ENCODE results near the gene CBX8.

DNA sequence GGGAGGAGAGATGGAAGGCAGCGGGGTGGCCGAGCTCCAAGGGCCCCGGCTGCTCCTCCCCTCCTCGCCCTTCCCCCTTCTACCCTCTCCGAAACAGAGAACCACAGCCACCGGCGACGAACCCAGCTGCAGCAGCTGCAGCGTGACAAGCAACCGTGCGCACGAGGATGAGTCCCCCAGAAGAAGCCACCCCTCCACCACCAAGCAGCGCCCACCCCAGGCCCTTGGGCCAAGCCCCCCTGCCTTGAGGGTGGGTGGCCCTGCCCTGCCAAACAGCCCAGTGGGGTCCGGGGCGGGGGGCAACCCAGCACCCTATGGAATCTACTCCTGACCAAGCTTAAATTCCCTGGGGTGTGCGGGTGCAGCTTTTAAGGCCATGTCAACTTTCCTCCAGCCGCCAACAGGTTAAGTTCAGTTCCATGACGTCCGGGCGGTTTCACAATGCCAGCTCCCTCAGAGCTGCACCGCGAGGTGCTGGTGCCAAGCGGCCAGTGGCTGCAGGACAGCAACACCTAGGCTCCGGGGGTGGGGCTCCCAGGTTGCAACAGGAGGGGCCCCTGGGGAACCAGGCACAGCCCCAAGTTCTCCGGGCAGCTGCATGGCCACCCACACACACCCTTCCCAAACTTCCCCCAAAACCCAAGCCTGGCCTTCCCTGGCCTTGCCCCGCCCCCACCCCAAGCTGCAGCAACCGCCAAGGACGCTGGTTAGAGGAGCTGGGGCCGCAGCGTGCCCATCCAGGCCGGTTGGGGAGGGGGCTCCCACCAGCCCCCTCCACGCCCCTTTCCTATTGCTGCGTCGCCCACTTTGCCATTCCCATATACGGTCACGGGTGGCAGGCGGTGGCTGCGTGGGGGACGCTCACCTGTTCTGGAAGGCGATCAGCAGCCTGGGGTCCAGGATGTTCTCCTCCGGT lies 40.4 kb upstream of the CBX8 start:
- TF ChIP-seq, protein P1, sequence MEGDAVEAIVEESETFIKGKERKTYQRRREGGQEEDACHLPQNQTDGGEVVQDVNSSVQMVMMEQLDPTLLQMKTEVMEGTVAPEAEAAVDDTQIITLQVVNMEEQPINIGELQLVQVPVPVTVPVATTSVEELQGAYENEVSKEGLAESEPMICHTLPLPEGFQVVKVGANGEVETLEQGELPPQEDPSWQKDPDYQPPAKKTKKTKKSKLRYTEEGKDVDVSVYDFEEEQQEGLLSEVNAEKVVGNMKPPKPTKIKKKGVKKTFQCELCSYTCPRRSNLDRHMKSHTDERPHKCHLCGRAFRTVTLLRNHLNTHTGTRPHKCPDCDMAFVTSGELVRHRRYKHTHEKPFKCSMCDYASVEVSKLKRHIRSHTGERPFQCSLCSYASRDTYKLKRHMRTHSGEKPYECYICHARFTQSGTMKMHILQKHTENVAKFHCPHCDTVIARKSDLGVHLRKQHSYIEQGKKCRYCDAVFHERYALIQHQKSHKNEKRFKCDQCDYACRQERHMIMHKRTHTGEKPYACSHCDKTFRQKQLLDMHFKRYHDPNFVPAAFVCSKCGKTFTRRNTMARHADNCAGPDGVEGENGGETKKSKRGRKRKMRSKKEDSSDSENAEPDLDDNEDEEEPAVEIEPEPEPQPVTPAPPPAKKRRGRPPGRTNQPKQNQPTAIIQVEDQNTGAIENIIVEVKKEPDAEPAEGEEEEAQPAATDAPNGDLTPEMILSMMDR (conservative IDR thresholded peaks at IDR 0.05) = no peak; the same call in 1 of the 2 replicates
- 0 out of 2 replicates have a peak, but pooled peaks have one; percentile 14 for TF ChIP-seq ZFX (IDR thresholded peaks at IDR 0.05)

All from C4-2B (cell line).